IPS DF 6.9 (cell line): ENCODE measurements around the gene RALY.

Experiments used
- DNase-seq: peaks from one replicate; pipeline ENCODE4 v3.0.0-alpha.2; 2013; ENCODE audit warnings: low read depth, low spot score
- H3K27ac ChIP-seq: one replicate; pipeline ENCODE4 v1.5.1; 2013; ENCODE audit warnings: low read length, control low read depth
- H3K27me3 ChIP-seq: 2 replicates; pipeline ENCODE4 v1.6.1; 2013; ENCODE audit warnings: mild to moderate bottlenecking, low read length; ENCODE audit not compliant: control insufficient read depth, insufficient read depth
- H3K36me3 ChIP-seq: 2 replicates; pipeline ENCODE4 v1.6.1; 2013; ENCODE audit warnings: low read length; ENCODE audit not compliant: control insufficient read depth, insufficient read depth
- H3K4me1 ChIP-seq: 2 replicates; pipeline ENCODE4 v1.6.1; 2013; ENCODE audit warnings: low read length; ENCODE audit not compliant: control insufficient read depth, insufficient read depth
- H3K4me3 ChIP-seq: 2 replicates; pipeline ENCODE4 v1.5.1; 2013; ENCODE audit warnings: mild to moderate bottlenecking, low read length
- H3K9me3 ChIP-seq: 2 replicates; pipeline ENCODE4 v1.6.1; 2013; ENCODE audit warnings: low read length, inconsistent platforms; ENCODE audit not compliant: control insufficient read depth, insufficient read depth
- WGBS: extraction: QIAGEN DNeasy Blood & Tissue Kit; methylation state at CpG from one replicate; pipeline ENCODE4 v1.1.7; 2013; ENCODE audit warnings: mixed read lengths, missing lambda C conversion rate; ENCODE audit not compliant: insufficient read length, insufficient coverage; 5-methylcytosine and 5-hydroxymethylcytosine counted together

The RALY gene

DNA sequence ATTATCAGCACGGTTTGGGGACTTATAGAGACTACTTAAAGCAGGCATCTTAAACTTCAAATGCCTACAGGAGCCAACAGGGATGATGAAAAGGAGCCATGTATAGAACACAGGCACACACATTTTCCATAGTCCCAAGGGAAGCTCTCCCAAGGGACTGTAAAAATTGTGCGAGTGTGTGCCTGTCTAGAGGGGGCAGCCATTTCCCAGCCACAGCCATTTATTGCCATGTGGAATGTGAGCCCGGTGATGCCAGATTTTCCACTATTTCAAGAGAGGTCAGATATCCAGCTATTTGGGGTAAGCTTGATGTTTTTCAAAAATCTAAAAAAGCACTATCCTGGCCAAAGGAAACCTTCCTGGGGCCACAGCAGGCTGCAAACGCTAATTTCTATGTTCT lies 24.1 kb upstream of the RALY start:
- no peak overlapping the region for H3K27ac ChIP-seq

GRCh38 chr20:33970229-33970628 lies 23.5 kb upstream of the RALY start:
- DNase-seq, result no peak

More for the DNA sequence above, 24.1 kb upstream of the RALY start:
- Histone ChIP-seq H3K27me3 (no peaks in the 10 kb centered on the region), H3K9me3 (no peaks in the 10 kb centered on the region), H3K36me3 (no peaks in the 10 kb centered on the region), H3K4me1 (no peaks in the 10 kb centered on the region), H3K4me3 (no peak overlapping the region)
- WGBS, result no CpG with 5 or more reads among the region's 4 CpGs
- DNase-seq, result no peak

GRCh38 chr20:33971147-33971975 lies 22.4 kb upstream of the RALY start:
- H3K27me3 ChIP-seq, result no peaks in the 10 kb centered on the region
- no CpG with 5 or more reads among the region's 6 CpGs for WGBS
- DNase-seq, result no peak
- no peaks in the 10 kb centered on the region for H3K36me3 ChIP-seq
- no peaks in the 10 kb centered on the region for H3K4me1 ChIP-seq
- no peaks in the 10 kb centered on the region for H3K9me3 ChIP-seq
- H3K27ac ChIP-seq, result no peak overlapping the region
- no peak overlapping the region for H3K4me3 ChIP-seq

More at GRCh38 chr20:33970229-33970628, 23.5 kb upstream of the RALY start:
- no peaks in the 10 kb centered on the region for H3K36me3 ChIP-seq
- no peaks in the 10 kb centered on the region for H3K4me1 ChIP-seq
- no peaks in the 10 kb centered on the region for H3K9me3 ChIP-seq
- H3K27ac ChIP-seq, result no peak overlapping the region
- H3K4me3 ChIP-seq, result no peak overlapping the region
- no CpG with 5 or more reads among the region's 2 CpGs for whole genome bisulfite sequencing
- H3K27me3 ChIP-seq, result no peaks in the 10 kb centered on the region

- no peak overlapping the region for H3K4me3 ChIP-seq
- DNase-seq, result no peak
- H3K27ac ChIP-seq, result no peak overlapping the region
- no peaks in the 10 kb centered on the region for H3K36me3 ChIP-seq
- no peaks in the 10 kb centered on the region for H3K4me1 ChIP-seq
- no peaks in the 10 kb centered on the region for H3K27me3 ChIP-seq
- H3K9me3 ChIP-seq, result no peaks in the 10 kb centered on the region
These were observed 16.8 kb upstream of the RALY start for GRCh38 chr20:33976959-33977358.

- no peaks in the 10 kb centered on the region for H3K27me3 ChIP-seq
- DNase-seq, result no peak
- no peaks in the 10 kb centered on the region for H3K4me1 ChIP-seq
- H3K4me3 ChIP-seq, result no peak overlapping the region
- H3K9me3 ChIP-seq, result no peaks in the 10 kb centered on the region
- no peaks in the 10 kb centered on the region for H3K36me3 ChIP-seq
- no peak overlapping the region for H3K27ac ChIP-seq
- no CpG with 5 or more reads among the region's 2 CpGs for WGBS
These were observed 16.2 kb upstream of the RALY start for GRCh38 chr20:33977535-33977934.

DNA sequence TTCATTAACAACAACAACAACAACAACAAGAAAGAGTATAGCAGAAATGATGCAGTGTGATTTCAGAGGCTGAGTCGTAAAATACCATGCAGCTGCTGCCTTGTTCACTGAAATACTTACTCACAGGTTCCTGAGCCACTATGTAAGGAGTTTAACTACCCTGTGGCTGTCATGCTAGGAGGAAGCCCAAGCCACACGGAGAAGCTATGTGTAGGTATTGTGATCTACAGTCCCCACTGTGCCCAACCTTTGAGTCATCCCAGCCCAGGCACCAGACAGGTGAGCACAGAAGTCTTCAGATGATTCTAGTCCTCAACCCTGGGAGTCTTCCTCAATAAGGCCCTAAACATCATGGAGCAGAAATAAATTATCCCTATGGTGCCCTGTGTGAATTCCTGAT lies 14.6 kb upstream of the RALY start:
- no peak for DNase-seq
- H3K27me3 ChIP-seq, result no peaks in the 10 kb centered on the region
- H3K4me3 ChIP-seq, result no peak overlapping the region
- WGBS, result no CpG with 5 or more reads among the region's 2 CpGs
- no peaks in the 10 kb centered on the region for H3K9me3 ChIP-seq
- no peak overlapping the region for H3K27ac ChIP-seq
- H3K36me3 ChIP-seq, result no peaks in the 10 kb centered on the region
- H3K4me1 ChIP-seq, result no peaks in the 10 kb centered on the region

DNA sequence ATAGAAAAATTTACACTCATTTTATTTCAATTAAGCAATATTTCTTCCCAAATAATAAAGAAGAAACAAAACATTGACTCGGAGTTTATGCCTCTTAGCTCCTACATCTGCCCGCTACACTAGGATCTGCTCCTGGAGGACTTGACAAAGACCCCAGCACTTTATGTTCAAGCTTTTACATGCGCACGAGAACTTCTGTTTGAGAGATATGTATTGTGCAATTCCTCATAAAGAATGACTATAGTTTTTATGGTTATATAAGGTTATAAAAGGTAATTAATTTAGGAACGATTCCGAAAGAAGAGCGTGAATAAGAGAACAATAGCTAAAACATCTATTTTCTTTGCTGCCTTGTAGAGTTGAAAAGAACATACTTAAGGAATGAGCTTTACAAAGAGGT lies 12.4 kb upstream of the RALY start:
- no peaks in the 10 kb centered on the region for H3K9me3 ChIP-seq
- WGBS, result 100% methylated on average over 3 of the region's 7 CpGs
- no peak for DNase-seq

GRCh38 chr20:33981964-33982363 lies 11.7 kb upstream of the RALY start:
- Histone ChIP-seq H3K27me3 (no peaks in the 10 kb centered on the region), H3K4me3 (no peak overlapping the region), H3K27ac (no peak overlapping the region), H3K36me3 (no peaks in the 10 kb centered on the region), H3K4me1 (no peaks in the 10 kb centered on the region), H3K9me3 (no peaks in the 10 kb centered on the region)
- WGBS, result no CpG with 5 or more reads among the region's 3 CpGs
- DNase-seq, result no peak

More for the DNA sequence above, 12.4 kb upstream of the RALY start:
- no peaks in the 10 kb centered on the region for H3K4me1 ChIP-seq
- H3K27me3 ChIP-seq, result no peaks in the 10 kb centered on the region
- no peak overlapping the region for H3K27ac ChIP-seq
- H3K36me3 ChIP-seq, result no peaks in the 10 kb centered on the region
- H3K4me3 ChIP-seq, result no peak overlapping the region

GRCh38 chr20:33983371-33983770 lies 10.3 kb upstream of the RALY start:
- H3K36me3 ChIP-seq, result no peaks in the 10 kb centered on the region
- WGBS, result no CpG with 5 or more reads among the region's 5 CpGs
- no peak for DNase-seq

DNA sequence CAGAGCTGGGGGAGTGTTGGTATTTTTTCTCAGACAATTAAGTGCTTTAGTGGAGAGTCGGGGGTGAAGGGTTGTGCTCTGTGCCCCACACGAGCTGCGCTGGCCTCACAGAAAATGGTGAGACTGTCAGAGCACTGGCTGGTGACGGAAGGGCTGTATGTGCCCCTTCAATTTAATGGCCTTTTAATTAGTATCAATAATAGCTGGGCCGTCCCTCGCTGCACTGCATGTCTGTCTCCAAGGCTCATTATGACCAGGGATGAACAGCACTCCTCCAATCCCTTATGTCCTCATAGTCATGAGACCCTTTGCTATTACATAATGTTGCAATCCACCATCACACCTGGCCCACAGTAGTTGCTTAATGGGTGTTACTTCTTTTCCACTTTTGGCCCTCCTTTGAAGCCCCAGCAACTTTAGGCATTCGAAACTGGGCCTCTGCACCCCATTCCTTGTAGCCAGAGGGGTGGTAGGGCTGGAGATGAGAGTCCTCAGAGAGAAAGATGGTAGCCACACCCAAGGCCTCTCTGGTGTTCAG lies 9.5 kb upstream of the RALY start:
- WGBS, result no CpG with 5 or more reads among the region's 7 CpGs

More at GRCh38 chr20:33983371-33983770, 10.3 kb upstream of the RALY start:
- no peaks in the 10 kb centered on the region for H3K27me3 ChIP-seq
- no peaks in the 10 kb centered on the region for H3K9me3 ChIP-seq
- H3K4me1 ChIP-seq, result no peaks in the 10 kb centered on the region
- H3K4me3 ChIP-seq, result no peak overlapping the region
- H3K27ac ChIP-seq, result no peak overlapping the region

GRCh38 chr20:33985280-33985679 lies 8.4 kb upstream of the RALY start:
- Histone ChIP-seq H3K27ac (no peak overlapping the region), H3K4me3 (no peak overlapping the region), H3K4me1 (no peaks in the 10 kb centered on the region), H3K9me3 (no peaks in the 10 kb centered on the region), H3K27me3 (no peaks in the 10 kb centered on the region), H3K36me3 (no peaks in the 10 kb centered on the region)
- DNase-seq, result no peak
- no CpG with 5 or more reads among the region's 2 CpGs for WGBS

More for the DNA sequence above, 9.5 kb upstream of the RALY start:
- Histone ChIP-seq H3K36me3 (no peaks in the 10 kb centered on the region), H3K4me1 (no peaks in the 10 kb centered on the region), H3K9me3 (no peaks in the 10 kb centered on the region), H3K4me3 (no peak overlapping the region), H3K27ac (no peak overlapping the region), H3K27me3 (no peaks in the 10 kb centered on the region)
- no peak for DNase-seq
